ENCODE data around the gene GCH1.

GCH1 gene

DNA sequence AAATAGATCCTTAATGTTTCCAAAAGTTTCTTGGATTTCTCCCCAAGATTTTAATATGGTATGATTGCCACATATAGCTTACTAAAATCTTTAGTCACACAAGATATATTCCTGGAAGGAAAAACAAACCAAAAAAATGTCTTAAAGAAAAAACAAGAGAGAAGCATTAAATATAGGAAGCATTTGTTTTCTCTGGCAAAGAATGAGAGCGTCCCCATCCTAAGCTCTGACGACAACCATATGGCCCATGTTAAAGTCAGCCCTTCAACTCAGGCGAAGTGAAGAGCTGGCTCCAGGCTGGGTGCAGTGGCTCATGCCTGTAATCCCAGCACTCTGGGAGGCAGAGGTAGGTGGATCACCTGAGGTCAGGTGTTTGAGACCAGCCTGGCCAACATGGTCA lies 35.6 kb downstream of the GCH1 start:
- peaks cover 20% of the 10 kb centered on the region for H3K4me1 ChIP-seq (ENCODE audit: control insufficient read depth, insufficient read depth, low read length, unreplicated experiment)
- H3K36me3 ChIP-seq (ENCODE audit: insufficient read depth, low read length): no peaks in the 10 kb centered on the region
- H3K4me3 ChIP-seq (ENCODE audit: low read depth, low read length): no peak overlapping the region
- H3K79me2 ChIP-seq (ENCODE audit: control insufficient read depth, insufficient read depth, low read length, unreplicated experiment): no peaks in the 10 kb centered on the region
- no peaks in the 10 kb centered on the region for H3K27me3 ChIP-seq (ENCODE audit: insufficient read depth, low read length)
- no peak overlapping the region for H2AFZ ChIP-seq (ENCODE audit: low read length, unreplicated experiment)
- no peak overlapping the region for H3K27ac ChIP-seq (ENCODE audit: low read depth, low read length)

DNA sequence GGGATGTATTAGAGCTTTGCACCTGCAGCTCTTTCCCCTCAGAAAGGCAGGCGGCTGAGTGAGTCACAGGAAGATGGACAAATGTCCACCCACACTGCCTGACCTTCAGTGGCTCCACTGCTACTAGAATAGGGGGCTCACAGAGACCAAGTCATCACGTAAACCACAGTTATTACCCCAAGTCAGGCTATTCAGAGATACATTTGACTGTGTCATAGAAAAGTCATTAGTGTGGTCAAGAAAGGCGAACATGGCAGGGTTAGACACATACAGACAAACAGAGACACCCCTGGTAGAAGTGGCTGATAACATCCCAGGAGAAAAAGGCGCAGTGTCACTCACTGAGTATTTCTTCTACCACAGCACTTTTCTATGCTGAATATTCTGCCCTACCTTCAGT lies 36.0 kb downstream of the GCH1 start:
- no peaks in the 10 kb centered on the region for H3K79me2 ChIP-seq (ENCODE audit: control insufficient read depth, insufficient read depth, low read length, unreplicated experiment)
- no peak overlapping the region for H2AFZ ChIP-seq (ENCODE audit: low read length, unreplicated experiment)

DNA sequence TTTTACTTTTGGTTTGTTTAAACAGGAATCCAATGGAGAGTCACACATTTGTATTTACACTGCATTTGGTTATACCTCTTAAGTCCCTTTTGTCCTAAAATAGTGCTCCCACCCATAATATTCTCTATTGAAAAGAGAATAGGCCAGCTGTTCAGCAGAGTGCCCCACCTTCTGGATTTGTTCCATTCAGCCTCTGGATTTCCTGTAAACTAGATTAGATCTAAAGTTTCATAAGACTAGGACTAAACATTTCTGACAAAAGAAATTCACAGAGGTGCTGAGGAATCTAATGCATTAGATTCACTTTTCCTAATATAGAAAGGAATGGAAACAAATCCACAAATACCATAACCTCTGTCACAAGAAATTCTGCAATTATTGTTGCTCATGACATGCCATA lies 38.1 kb downstream of the GCH1 start:
- Histone ChIP-seq H3K4me3 (ENCODE audit: low read depth, low read length) (no peak overlapping the region), H3K4me1 (ENCODE audit: control insufficient read depth, insufficient read depth, low read length, unreplicated experiment) (peaks cover 20% of the 10 kb centered on the region), H3K27ac (ENCODE audit: low read depth, low read length) (no peak overlapping the region), H3K79me2 (ENCODE audit: control insufficient read depth, insufficient read depth, low read length, unreplicated experiment) (no peaks in the 10 kb centered on the region), H3K36me3 (ENCODE audit: insufficient read depth, low read length) (no peaks in the 10 kb centered on the region), H2AFZ (ENCODE audit: low read length, unreplicated experiment) (no peak overlapping the region), H3K27me3 (ENCODE audit: insufficient read depth, low read length) (no peaks in the 10 kb centered on the region)

More for the DNA sequence above, 36.0 kb downstream of the GCH1 start:
- no peak overlapping the region for H3K4me3 ChIP-seq (ENCODE audit: low read depth, low read length)
- H3K36me3 ChIP-seq (ENCODE audit: insufficient read depth, low read length): no peaks in the 10 kb centered on the region
- peaks cover 20% of the 10 kb centered on the region for H3K4me1 ChIP-seq (ENCODE audit: control insufficient read depth, insufficient read depth, low read length, unreplicated experiment)
- no peaks in the 10 kb centered on the region for H3K27me3 ChIP-seq (ENCODE audit: insufficient read depth, low read length)
- H3K27ac ChIP-seq (ENCODE audit: low read depth, low read length): no peak overlapping the region

DNA sequence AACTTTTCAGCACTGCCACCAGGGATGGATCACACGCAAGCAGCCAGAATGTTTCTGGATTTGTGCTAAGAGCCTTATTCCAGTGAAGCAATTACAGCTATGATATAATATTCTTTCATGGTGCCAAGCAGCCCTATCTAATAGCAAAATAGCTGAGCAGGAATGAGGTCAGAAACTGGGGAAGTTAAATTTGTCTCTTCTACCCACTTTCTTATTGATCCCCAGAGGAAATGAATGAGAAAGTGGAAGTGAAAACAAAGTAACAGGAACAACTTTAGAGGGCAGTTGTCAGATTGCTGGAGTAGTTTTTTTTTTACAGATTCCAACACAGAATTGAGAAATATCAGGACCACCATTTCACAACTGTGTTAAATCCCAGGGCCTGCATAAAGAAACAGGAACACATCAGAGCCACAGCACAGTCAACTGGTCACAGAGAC lies 44.8 kb downstream of the GCH1 start:
- no peak overlapping the region for H3K27ac ChIP-seq (ENCODE audit: low read depth, low read length)
- no peaks in the 10 kb centered on the region for H3K27me3 ChIP-seq (ENCODE audit: insufficient read depth, low read length)

DNA sequence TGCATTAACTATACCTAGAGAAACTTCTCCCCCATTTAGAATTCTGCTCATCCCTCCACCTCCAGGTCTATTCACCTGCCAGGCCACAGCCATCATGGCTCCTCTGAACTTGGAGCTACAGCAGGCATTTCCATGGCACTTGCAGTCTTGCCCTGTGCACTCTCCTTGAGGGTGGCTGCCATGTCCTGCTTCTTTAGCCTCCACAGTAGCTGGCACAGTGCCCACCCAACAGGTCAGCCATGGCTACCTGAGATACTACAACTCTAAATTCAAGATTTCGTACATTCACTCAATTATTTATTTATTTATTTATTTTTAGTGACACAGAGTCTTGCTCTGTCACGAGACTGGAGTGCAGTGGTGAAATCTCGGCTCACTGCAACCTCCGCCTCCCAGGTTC lies 46.5 kb downstream of the GCH1 start:
- no peak overlapping the region for H3K27ac ChIP-seq (ENCODE audit: low read depth, low read length)
- H3K27me3 ChIP-seq (ENCODE audit: insufficient read depth, low read length): no peaks in the 10 kb centered on the region
- H2AFZ ChIP-seq (ENCODE audit: low read length, unreplicated experiment): no peak overlapping the region
- no peaks in the 10 kb centered on the region for H3K79me2 ChIP-seq (ENCODE audit: control insufficient read depth, insufficient read depth, low read length, unreplicated experiment)
- H3K4me1 ChIP-seq (ENCODE audit: control insufficient read depth, insufficient read depth, low read length, unreplicated experiment): no peaks in the 10 kb centered on the region
- H3K36me3 ChIP-seq (ENCODE audit: insufficient read depth, low read length): no peaks in the 10 kb centered on the region
- H3K4me3 ChIP-seq (ENCODE audit: low read depth, low read length): no peak overlapping the region

More for the DNA sequence above, 44.8 kb downstream of the GCH1 start:
- no peak overlapping the region for H3K4me3 ChIP-seq (ENCODE audit: low read depth, low read length)
- no peak overlapping the region for H2AFZ ChIP-seq (ENCODE audit: low read length, unreplicated experiment)
- no peaks in the 10 kb centered on the region for H3K4me1 ChIP-seq (ENCODE audit: control insufficient read depth, insufficient read depth, low read length, unreplicated experiment)
- H3K79me2 ChIP-seq (ENCODE audit: control insufficient read depth, insufficient read depth, low read length, unreplicated experiment): no peaks in the 10 kb centered on the region
- no peaks in the 10 kb centered on the region for H3K36me3 ChIP-seq (ENCODE audit: insufficient read depth, low read length)

DNA sequence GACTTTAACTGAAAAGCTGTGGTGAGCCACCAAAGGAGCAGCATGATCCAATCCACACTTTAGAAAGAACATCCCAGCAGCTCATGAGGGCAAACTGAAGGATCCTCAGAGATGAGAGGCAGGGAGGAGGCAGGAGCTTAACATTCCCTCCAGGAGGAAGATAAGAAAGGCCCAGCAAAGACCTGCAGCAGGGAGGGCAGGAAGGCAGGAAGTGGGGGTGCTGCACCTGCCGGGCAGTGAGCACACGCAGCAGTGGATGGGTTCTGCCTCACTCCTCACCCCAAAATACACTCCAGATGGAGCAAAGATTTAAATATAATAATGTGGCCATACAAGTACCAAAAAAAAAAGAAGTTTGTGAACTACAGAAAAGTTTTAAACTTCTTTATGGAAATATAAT lies 48.4 kb downstream of the GCH1 start:
- no peak overlapping the region for H3K4me3 ChIP-seq (ENCODE audit: low read depth, low read length)
- no peak overlapping the region for H3K27ac ChIP-seq (ENCODE audit: low read depth, low read length)
- H3K36me3 ChIP-seq (ENCODE audit: insufficient read depth, low read length): no peaks in the 10 kb centered on the region

DNA sequence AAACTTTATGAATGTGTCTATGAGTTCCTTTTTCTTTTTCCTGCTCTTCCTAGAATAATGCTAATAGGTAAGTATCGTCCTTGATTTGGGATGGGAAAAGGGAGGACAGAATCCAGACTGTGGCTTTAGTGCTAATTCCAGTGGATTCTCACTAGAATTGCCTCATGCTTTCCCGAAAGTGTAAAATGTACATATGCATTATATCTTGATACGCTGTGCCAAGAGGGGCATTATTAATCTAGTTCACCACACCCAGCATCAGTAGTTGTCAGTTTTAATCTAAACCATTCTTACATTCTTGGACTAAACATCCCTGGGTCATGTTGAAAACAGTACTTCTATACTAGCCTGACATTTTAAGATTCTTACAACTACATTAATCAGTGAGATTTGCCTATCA lies 49.3 kb downstream of the GCH1 start:
- no peak overlapping the region for H3K27ac ChIP-seq (ENCODE audit: low read depth, low read length)
- H2AFZ ChIP-seq (ENCODE audit: low read length, unreplicated experiment): no peak overlapping the region
- H3K79me2 ChIP-seq (ENCODE audit: control insufficient read depth, insufficient read depth, low read length, unreplicated experiment): no peaks in the 10 kb centered on the region
- H3K36me3 ChIP-seq (ENCODE audit: insufficient read depth, low read length): no peaks in the 10 kb centered on the region
- H3K4me1 ChIP-seq (ENCODE audit: control insufficient read depth, insufficient read depth, low read length, unreplicated experiment): no peaks in the 10 kb centered on the region
- no peak overlapping the region for H3K4me3 ChIP-seq (ENCODE audit: low read depth, low read length)
- no peaks in the 10 kb centered on the region for H3K27me3 ChIP-seq (ENCODE audit: insufficient read depth, low read length)

More for the DNA sequence above, 48.4 kb downstream of the GCH1 start:
- Histone ChIP-seq H2AFZ (ENCODE audit: low read length, unreplicated experiment) (no peak overlapping the region), H3K79me2 (ENCODE audit: control insufficient read depth, insufficient read depth, low read length, unreplicated experiment) (no peaks in the 10 kb centered on the region), H3K27me3 (ENCODE audit: insufficient read depth, low read length) (no peaks in the 10 kb centered on the region), H3K4me1 (ENCODE audit: control insufficient read depth, insufficient read depth, low read length, unreplicated experiment) (no peaks in the 10 kb centered on the region)

DNA sequence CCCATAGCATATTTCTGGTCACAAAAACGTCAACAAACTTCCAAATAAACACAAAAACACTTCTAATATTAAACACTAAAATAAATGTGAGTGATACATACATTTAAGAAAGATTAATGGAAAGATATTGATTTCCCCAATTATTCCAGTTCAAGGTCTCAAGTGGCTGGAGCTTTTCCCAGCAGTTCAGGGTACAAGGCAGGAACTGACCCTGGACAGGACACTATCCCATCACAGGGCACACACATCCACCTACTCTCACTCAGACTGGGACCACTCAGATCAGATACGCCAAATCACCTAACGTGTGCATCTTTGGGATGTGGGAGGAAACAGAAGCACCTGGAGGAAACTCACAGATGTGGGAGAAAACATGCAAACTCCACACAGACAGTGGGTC lies 50.4 kb downstream of the GCH1 start:
- Histone ChIP-seq H3K4me1 (ENCODE audit: control insufficient read depth, insufficient read depth, low read length, unreplicated experiment) (no peaks in the 10 kb centered on the region), H3K27ac (ENCODE audit: low read depth, low read length) (no peak overlapping the region), H3K36me3 (ENCODE audit: insufficient read depth, low read length) (no peaks in the 10 kb centered on the region), H2AFZ (ENCODE audit: low read length, unreplicated experiment) (no peak overlapping the region), H3K4me3 (ENCODE audit: low read depth, low read length) (no peak overlapping the region), H3K27me3 (ENCODE audit: insufficient read depth, low read length) (no peaks in the 10 kb centered on the region), H3K79me2 (ENCODE audit: control insufficient read depth, insufficient read depth, low read length, unreplicated experiment) (no peaks in the 10 kb centered on the region)

DNA sequence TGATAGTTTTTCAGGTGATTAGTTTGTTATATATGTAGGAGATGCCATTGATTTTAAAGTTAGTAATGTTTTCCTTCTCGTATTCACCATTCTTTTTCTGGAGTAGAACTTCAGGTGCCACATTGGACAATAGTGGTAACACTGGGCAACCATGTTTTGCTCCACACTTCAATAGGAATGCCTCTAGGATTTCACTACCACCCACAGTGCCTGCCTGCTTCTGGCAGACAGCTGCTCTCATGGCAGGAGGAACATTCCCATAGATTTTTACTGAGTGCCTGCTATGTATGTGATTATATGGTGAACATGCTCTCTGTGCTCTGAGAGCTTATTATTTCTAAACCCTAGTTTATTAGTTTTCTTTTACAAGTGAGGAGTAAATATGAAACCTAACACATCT lies 53.7 kb downstream of the GCH1 start:
- Histone ChIP-seq H2AFZ (ENCODE audit: low read length, unreplicated experiment) (no peak overlapping the region), H3K79me2 (ENCODE audit: control insufficient read depth, insufficient read depth, low read length, unreplicated experiment) (no peaks in the 10 kb centered on the region), H3K4me1 (ENCODE audit: control insufficient read depth, insufficient read depth, low read length, unreplicated experiment) (no peaks in the 10 kb centered on the region), H3K27me3 (ENCODE audit: insufficient read depth, low read length) (no peaks in the 10 kb centered on the region), H3K36me3 (ENCODE audit: insufficient read depth, low read length) (no peaks in the 10 kb centered on the region), H3K4me3 (ENCODE audit: low read depth, low read length) (no peak overlapping the region), H3K27ac (ENCODE audit: low read depth, low read length) (no peak overlapping the region)

DNA sequence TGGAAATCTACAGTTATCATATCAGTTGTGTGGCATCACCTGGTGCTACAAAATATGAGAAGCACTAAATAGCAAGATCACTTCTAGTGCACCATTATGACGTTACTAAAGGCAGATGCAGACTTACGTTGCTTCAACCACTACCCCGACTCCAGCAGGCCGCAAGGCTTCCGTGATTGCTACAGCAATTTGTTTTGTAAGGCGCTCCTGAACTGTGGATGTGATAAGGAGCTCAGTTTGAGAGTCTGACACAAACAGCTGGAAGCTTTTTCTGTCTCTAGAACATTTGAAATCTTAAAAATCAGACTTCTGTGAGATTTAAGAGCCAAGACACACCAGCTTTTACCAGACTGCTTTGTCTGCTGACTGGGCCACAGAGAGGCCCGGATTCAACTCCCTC lies 57.0 kb downstream of the GCH1 start:
- Histone ChIP-seq H3K27ac (ENCODE audit: low read depth, low read length) (no peak overlapping the region), H3K36me3 (ENCODE audit: insufficient read depth, low read length) (no peaks in the 10 kb centered on the region)

DNA sequence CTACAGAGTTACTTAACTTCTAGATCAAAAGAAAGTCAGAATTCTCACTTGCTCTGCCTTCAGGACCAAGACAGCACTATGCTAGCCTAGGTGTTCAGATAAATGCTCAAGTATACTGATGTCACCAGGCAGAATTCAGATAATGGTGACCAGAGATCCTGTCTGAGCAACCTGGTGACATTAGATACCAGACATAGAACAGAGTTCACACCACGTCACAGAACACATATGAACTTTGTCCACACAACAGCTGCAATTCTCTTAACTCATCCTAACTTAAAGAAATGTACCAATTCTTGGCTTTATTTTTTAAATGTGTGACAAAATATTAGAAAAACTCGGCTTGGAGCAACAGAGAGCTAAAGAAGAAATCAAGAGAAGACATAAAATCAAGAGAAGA lies 58.1 kb downstream of the GCH1 start:
- Histone ChIP-seq H3K36me3 (ENCODE audit: insufficient read depth, low read length) (no peaks in the 10 kb centered on the region), H3K27ac (ENCODE audit: low read depth, low read length) (no peak overlapping the region)

More for the DNA sequence above, 57.0 kb downstream of the GCH1 start:
- H3K79me2 ChIP-seq (ENCODE audit: control insufficient read depth, insufficient read depth, low read length, unreplicated experiment): no peaks in the 10 kb centered on the region
- H3K4me3 ChIP-seq (ENCODE audit: low read depth, low read length): no peak overlapping the region
- no peaks in the 10 kb centered on the region for H3K4me1 ChIP-seq (ENCODE audit: control insufficient read depth, insufficient read depth, low read length, unreplicated experiment)
- no peaks in the 10 kb centered on the region for H3K27me3 ChIP-seq (ENCODE audit: insufficient read depth, low read length)
- no peak overlapping the region for H2AFZ ChIP-seq (ENCODE audit: low read length, unreplicated experiment)

More for the DNA sequence above, 58.1 kb downstream of the GCH1 start:
- Histone ChIP-seq H2AFZ (ENCODE audit: low read length, unreplicated experiment) (no peak overlapping the region), H3K4me3 (ENCODE audit: low read depth, low read length) (no peak overlapping the region), H3K27me3 (ENCODE audit: insufficient read depth, low read length) (no peaks in the 10 kb centered on the region), H3K79me2 (ENCODE audit: control insufficient read depth, insufficient read depth, low read length, unreplicated experiment) (no peaks in the 10 kb centered on the region), H3K4me1 (ENCODE audit: control insufficient read depth, insufficient read depth, low read length, unreplicated experiment) (peaks cover 5% of the 10 kb centered on the region)
